Neuron (in vitro differentiated cells): ENCODE results near the gene TMEM151B.
"Not testable (repeated sequence)": the region's sequence is repeated elsewhere in the genome, so short reads cannot be mapped to it uniquely, and the experiment has no call there.

Source experiments
- H2AFZ ChIP-seq: one replicate; pipeline ENCODE4 v1.6.1; 2013; ENCODE audit warnings: low read depth, mild to moderate bottlenecking, inconsistent platforms, low read length, moderate library complexity
- H3K27me3 ChIP-seq: one replicate; pipeline ENCODE4 v1.6.1; 2013; ENCODE audit warnings: low read length; ENCODE audit not compliant: insufficient read depth
- H3K36me3 ChIP-seq: one replicate; pipeline ENCODE4 v1.6.1; 2013; ENCODE audit warnings: low read length; ENCODE audit not compliant: insufficient read depth
- H3K4me1 ChIP-seq: one replicate; pipeline ENCODE4 v1.6.1; 2013; ENCODE audit warnings: low read length; ENCODE audit not compliant: insufficient read depth
- H3K4me3 ChIP-seq: 2 replicates; pipeline ENCODE4 v1.5.1; 2013; ENCODE audit warnings: mild to moderate bottlenecking, low read length, moderate library complexity
- H3K9me3 ChIP-seq: one replicate; pipeline ENCODE4 v1.6.1; 2013; ENCODE audit warnings: low read length

The TMEM151B gene

DNA sequence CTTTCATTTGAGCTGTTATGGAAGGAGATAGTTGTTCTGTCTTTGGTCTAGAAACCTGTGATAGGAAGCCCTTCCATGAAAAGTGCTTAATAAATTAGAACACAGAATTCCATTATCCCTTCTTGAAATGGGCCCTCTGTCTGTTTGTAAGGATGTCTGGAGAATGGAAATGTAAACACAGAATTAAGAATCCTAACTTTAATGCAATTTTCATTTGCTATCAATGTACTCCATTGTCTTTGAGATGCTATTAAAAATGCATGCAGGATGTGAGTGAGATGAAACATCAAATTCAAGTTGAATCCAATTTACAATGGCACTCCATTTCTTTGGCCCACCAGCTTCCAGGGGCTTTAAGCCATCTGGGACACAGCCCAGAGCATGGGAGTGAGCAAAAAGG is 56.8 kb downstream of the TMEM151B start:
- Histone ChIP-seq H3K9me3 (no peaks in the 10 kb centered on the region), H3K4me1 (peaks cover 14% of the 10 kb centered on the region), H3K27me3 (peaks cover 4% of the 10 kb centered on the region), H3K36me3 (no peaks in the 10 kb centered on the region), H2AFZ (no peak overlapping the region), H3K4me3 (no peak overlapping the region)

DNA sequence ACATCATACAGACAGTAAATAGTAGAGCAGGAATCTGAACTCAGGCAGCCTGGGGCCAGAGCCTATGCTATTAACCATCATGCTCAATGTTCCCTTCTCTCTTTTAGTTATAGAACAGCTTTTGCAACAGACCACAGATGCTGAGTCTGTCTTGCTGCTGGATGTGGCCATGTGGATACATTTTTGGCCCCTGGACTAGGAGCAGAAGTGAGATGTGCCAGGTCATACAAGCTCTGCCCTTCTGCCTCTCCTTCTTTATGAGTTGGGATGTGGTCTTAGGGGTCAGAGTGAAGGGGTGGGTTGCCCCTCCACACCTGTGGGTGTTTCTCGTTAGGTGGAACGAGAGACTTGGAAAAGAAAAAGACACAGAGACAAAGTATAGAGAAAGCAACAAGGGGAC is 57.5 kb downstream of the TMEM151B start:
- H3K4me1 ChIP-seq: peaks cover 14% of the 10 kb centered on the region
- no peaks in the 10 kb centered on the region for H3K9me3 ChIP-seq
- no peak overlapping the region for H3K4me3 ChIP-seq
- H2AFZ ChIP-seq: no peak overlapping the region
- H3K27me3 ChIP-seq: peaks cover 4% of the 10 kb centered on the region
- H3K36me3 ChIP-seq: no peaks in the 10 kb centered on the region

DNA sequence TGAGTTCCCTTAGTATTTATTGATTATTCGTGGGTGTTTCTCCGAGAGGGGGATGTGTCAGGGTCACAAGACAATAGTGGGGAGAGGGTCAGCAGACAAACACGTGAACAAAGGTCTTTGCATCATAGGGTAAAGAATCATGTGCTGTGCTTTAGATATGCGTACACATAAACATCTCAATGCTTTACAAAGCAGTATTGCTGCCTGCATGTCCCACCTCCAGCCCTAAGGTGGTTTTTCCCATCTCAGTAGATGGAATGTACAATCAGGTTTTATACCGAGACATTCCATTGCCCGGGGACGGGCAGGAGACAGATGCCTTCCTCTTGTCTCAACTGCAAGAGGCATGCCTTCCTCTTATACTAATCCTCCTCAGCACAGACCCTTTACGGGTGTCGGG is 58.0 kb downstream of the TMEM151B start:
- H3K9me3 ChIP-seq, H3K27me3 ChIP-seq, H3K4me3 ChIP-seq, H3K36me3 ChIP-seq, H2AFZ ChIP-seq: not testable (repeated sequence)
- peaks cover 15% of the 10 kb centered on the region for H3K4me1 ChIP-seq

DNA sequence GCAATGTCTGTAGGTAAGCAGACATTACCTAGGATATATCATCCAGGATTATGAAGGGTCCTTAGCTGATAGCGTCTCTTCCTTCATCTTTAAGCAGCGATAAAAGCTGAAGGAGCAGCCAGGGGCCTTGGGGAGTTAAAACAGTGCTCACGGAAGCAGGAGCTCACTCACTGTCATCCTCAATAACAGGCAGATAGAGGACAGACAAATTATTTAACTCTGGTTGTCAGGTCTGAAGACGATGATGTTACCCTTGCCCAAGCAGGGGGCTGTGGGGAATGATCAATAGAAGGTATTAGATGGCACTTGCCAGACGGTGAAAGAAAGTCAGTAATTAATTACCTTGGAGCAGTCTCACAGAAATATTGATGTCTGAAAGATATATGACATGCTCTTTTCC is 59.6 kb downstream of the TMEM151B start:
- Histone ChIP-seq H3K4me1 (peaks cover 15% of the 10 kb centered on the region), H3K27me3 (peaks cover 4% of the 10 kb centered on the region), H3K9me3 (no peaks in the 10 kb centered on the region), H3K4me3 (no peak overlapping the region), H3K36me3 (no peaks in the 10 kb centered on the region), H2AFZ (no peak overlapping the region)

DNA sequence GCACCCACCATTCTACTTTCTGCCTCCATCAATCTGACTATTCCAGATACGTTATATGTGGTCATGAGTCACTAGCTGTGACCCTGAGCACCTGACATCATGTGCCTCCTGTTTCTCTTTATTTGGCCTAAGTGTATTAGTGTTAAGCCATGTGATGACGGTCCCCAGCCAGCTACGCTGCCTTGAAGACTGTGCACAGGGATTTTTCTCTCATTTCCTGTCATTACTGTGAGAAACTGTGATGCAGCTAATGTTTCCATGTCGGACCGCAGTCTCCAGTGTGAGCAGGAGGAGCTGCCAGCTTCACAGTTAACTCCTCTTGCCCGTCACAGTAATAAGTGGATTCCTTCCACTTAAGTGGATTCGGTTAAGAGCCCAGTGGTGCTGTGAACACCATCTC is 62.3 kb downstream of the TMEM151B start:
- Histone ChIP-seq H3K4me3 (no peak overlapping the region), H3K36me3 (no peaks in the 10 kb centered on the region), H3K9me3 (no peaks in the 10 kb centered on the region), H3K27me3 (no peaks in the 10 kb centered on the region), H3K4me1 (peaks cover 13% of the 10 kb centered on the region), H2AFZ (no peak overlapping the region)

DNA sequence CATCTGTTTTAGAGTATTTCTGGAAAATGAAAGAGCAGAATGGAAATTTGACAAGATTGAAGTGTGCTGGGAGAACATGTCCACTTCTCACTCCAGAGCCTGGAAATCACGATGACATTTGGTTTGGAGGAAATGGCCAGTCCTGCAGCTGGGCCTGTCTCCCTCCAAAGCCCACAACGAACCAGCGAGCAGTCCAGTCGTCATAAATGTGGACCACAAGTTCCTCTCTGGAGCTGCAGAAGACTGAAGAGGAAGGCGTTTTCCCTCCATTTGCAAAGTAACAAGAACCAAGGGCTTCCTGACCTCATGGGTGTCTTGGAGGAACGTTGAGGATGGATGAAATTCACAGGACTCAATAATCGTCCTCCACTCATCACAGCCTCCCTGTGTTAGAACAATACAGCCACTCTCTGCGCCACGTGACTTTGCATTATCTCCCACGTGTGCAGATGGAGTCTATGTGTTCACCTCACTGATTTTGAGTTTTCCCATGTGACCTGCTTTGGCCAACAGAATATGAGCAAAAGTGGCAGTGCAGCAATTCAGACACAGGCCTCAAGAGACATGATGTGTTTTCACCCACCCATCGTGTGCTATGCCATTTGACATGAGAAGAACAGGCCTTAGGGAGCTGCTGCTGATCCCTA is 63.1 kb downstream of the TMEM151B start:
- Histone ChIP-seq H3K4me1 (peaks cover 11% of the 10 kb centered on the region), H3K27me3 (no peaks in the 10 kb centered on the region), H3K4me3 (no peak overlapping the region), H3K36me3 (no peaks in the 10 kb centered on the region), H2AFZ (no peak overlapping the region), H3K9me3 (no peaks in the 10 kb centered on the region)

DNA sequence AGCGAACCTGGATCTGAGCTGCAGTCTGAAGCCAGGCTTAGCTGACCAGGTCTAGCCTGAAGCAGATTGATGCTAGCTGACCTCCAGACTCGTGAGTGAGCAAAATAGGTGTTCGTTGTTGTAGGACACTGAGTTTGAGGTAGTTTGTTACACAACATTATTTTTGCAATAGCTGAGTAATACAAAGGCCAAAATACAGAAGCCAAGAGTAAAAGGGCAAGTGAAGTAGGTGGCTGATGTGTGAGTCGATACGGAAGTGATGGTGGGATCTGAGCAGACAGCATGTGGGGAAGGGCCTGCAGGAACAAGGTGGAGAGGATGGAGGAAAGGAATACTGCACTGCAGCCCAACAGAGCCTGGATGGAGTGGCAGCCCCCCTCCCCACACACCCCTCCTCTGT is 63.7 kb downstream of the TMEM151B start:
- Histone ChIP-seq H3K9me3 (no peaks in the 10 kb centered on the region), H2AFZ (no peak overlapping the region), H3K4me3 (no peak overlapping the region), H3K4me1 (peaks cover 13% of the 10 kb centered on the region), H3K36me3 (no peaks in the 10 kb centered on the region), H3K27me3 (no peaks in the 10 kb centered on the region)

DNA sequence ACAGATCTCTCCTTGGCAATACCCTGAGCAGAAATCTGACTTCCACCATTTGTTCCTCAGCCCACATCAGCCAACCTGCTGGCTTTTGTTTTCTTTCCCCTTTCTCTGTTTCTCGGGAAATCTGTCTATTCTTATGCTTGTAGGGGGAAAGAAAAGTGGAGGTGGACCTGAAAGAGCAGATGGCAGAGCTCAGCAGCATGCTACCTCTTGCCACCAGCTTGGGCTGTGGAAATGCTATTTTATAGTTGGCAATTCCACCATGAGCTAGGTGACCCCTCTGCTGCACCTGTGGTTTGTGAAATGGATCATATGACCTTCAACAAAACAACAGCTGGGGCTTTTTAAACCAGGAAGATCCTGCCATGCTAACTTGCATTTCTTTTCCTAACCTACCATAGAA is 65.4 kb downstream of the TMEM151B start:
- no peak overlapping the region for H2AFZ ChIP-seq
- no peaks in the 10 kb centered on the region for H3K27me3 ChIP-seq
- H3K9me3 ChIP-seq: no peaks in the 10 kb centered on the region
- peaks cover 13% of the 10 kb centered on the region for H3K4me1 ChIP-seq
- no peak overlapping the region for H3K4me3 ChIP-seq
- no peaks in the 10 kb centered on the region for H3K36me3 ChIP-seq

DNA sequence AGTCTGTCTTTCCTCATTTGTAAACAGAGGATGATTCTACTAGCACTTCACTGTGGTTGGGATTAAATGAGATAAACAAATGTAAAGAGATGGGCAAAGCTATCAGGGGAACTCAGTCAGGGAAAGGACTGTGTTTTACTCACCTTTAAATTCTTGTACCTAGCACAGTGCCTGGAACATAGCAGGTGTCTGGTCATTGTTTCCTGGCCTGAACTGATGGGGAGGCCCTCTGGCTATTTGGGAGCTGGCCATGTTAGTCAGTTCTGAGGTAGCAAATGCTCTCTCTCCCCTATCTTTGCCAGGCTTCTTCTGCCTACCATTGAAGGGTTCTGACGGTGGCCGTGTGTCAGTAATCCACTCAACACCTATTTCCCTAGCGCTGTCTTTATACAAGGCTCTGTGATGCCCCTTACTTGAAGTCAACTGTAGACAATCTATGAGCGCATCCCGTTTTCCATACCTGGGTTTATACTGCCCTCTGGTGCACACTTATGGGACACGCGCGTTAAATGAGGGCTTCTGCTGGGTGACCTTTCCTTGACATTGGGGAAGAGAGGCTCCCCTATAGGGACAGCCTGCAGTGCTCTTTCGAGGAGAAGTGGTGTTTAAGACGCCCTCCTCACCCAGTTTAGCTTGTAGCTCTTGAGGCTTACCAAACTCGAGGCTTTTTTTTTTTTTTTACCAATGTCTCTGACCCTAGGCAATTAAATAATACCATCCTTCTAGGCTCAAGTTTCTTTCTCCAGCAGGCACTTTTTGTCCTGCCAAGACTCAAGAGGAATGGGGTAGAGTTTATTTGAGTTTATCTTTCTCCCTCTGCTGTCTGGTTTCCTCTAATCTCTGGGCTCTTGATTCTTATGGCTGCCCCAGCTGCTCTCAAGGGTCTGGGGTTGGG is 68.2 kb downstream of the TMEM151B start:
- peaks cover 1% of the 10 kb centered on the region for H3K27me3 ChIP-seq
- H3K4me1 ChIP-seq: peaks cover 24% of the 10 kb centered on the region
- H3K4me3 ChIP-seq: no peak overlapping the region
- no peaks in the 10 kb centered on the region for H3K9me3 ChIP-seq
- H2AFZ ChIP-seq: no peak overlapping the region
- no peaks in the 10 kb centered on the region for H3K36me3 ChIP-seq

DNA sequence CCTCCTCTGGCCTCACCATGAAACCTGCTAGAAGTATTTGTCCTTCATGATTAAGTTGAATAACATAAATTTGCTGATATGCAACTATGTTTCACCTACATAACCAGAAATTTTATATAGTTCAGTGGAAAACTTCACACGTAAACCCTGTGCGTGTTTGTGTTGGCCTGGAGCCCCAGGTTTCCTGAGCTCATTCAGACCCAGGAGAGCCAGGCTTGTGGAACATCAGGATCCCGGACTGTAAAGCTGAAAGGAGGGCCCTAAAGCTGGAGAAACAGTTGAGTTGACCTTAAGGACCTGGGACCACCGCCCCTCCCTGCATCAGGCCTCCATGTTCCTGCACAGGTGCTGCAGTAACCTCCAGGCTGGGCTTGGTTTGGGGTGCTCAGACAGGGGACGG is 69.1 kb downstream of the TMEM151B start:
- no peak overlapping the region for H2AFZ ChIP-seq
- peaks cover 24% of the 10 kb centered on the region for H3K4me1 ChIP-seq
- H3K4me3 ChIP-seq: no peak overlapping the region
- peaks cover 9% of the 10 kb centered on the region for H3K27me3 ChIP-seq
- no peaks in the 10 kb centered on the region for H3K36me3 ChIP-seq
- H3K9me3 ChIP-seq: peaks cover 2% of the 10 kb centered on the region

DNA sequence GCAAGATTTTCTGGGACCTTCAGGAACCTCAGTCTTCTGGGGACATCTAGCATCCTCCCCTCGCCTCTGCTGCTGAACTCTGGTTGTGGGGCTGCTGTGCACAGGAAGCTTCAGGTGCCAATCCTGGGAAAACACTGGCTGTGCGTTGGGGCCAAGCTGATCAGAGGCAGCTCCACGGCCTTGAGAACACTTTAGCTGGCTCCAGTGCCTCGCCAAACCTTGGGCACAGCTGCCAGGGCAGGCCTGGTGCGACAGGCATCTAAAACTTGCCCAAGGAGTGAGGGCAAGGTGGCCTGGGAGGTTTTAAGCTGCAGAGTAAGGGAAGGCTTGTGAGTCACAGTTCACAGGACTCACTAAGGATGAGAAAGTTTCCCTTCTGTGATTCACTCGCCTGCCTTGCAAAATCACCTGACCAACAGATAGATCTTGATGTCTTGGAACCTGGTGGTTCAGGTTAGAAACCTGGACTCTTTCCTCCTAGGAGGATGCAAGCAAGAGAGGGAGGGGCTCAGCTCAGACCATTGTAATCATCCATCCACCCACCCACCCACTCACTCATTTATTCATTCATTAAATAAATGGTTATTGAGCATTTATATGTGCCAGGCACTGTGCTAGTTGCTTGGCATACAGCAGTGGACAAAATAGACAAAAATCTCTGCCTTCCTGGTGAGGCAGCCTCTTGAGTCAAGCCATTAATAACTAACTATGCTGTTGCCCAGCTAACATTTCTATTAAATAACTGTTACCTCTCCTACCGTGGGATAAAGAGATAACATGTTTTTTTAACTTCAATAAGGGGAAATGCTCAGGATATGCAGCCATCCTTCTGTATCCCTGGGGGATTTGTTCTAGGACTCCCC is 69.7 kb downstream of the TMEM151B start:
- Histone ChIP-seq H3K9me3 (peaks cover 2% of the 10 kb centered on the region), H3K4me1 (peaks cover 24% of the 10 kb centered on the region), H3K27me3 (peaks cover 16% of the 10 kb centered on the region), H3K4me3 (no peak overlapping the region), H3K36me3 (no peaks in the 10 kb centered on the region), H2AFZ (no peak overlapping the region)

DNA sequence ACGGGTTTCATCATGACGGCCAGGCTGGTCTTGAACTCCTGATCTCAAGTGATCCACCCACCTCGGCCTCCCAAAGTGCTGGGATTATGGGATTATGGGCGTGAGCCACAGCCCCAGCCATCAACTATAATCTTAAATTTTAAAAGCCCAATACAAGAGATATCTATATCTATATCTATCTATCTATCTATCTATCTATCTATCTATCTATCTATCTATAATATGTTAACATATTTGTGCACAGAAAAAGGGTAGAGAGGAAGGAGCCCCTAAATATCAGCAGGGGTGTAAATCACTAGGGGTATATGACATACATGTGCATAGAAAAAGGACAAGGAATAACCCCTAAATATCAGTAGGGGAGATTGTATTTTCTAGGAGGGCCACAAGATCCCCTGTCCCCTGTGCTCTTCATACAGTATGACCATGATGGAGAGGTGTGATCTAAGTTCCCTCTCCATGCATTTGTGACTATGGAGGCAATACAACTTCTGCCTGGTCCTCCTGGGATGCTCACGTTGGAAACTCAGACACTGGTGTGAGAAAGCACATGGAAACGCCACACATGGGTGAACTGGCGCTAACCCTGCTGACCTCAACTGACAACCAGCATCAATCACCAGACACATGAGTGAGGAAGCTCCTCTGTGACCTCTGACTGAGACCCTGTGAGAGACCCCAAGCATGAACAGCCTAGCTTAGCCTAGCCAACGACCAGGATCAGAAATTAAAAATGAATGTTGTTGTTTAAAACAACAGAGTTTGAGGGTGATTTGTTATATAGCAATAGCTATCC is 71.0 kb downstream of the TMEM151B start:
- peaks cover 2% of the 10 kb centered on the region for H3K9me3 ChIP-seq
- H2AFZ ChIP-seq: no peak overlapping the region
- no peak overlapping the region for H3K4me3 ChIP-seq
- H3K27me3 ChIP-seq: peaks cover 18% of the 10 kb centered on the region
- H3K4me1 ChIP-seq: peaks cover 24% of the 10 kb centered on the region
- no peaks in the 10 kb centered on the region for H3K36me3 ChIP-seq
